GM18520 (cell line): ENCODE data around the gene ARHGEF19.
"Not testable (repeated sequence)": the region's sequence is repeated elsewhere in the genome, so short reads cannot be mapped to it uniquely, and the experiment has no call there.

Experiments used
- ATAC-seq: cut with Tn5 transposase; IDR thresholded peaks from one replicate; pipeline ENCODE4 v1.9.1; 2021; ENCODE audit not compliant: unreplicated experiment

Gene ARHGEF19

GRCh38 chr1:16212251-16212961, at the start of gene ARHGEF19:
Gene ARHGEF19, minus strand, starts transcription at chr1:16212652. Its CDS starts 3,598 bp downstream, at chr1:16209054.
- ATAC-seq: no peak

GRCh38 chr1:16262067-16262466, 49.6 kb upstream of the ARHGEF19 start:
- ATAC-seq: no peak

GRCh38 chr1:16260814-16261213, 48.4 kb upstream of the ARHGEF19 start:
- no peak for ATAC-seq

- no peak for ATAC-seq
Observed at GRCh38 chr1:16258591-16259135, 46.2 kb upstream of the ARHGEF19 start.

GRCh38 chr1:16257968-16258367, 45.5 kb upstream of the ARHGEF19 start:
- ATAC-seq: no peak

- not testable (repeated sequence) for ATAC-seq
Observed at GRCh38 chr1:16257556-16257955, 45.1 kb upstream of the ARHGEF19 start.

GRCh38 chr1:16256478-16256877, 44.0 kb upstream of the ARHGEF19 start:
- no peak for ATAC-seq

GRCh38 chr1:16254263-16254928, 41.9 kb upstream of the ARHGEF19 start:
- ATAC-seq: no peak

- no peak for ATAC-seq
Observed at GRCh38 chr1:16253332-16253922, 41.0 kb upstream of the ARHGEF19 start.

- no peak for ATAC-seq
Observed at GRCh38 chr1:16252912-16253311, 40.5 kb upstream of the ARHGEF19 start.

- ATAC-seq: no peak
Observed at GRCh38 chr1:16251381-16251780, 38.9 kb upstream of the ARHGEF19 start.

- no peak for ATAC-seq
Observed at GRCh38 chr1:16250524-16251251, 38.2 kb upstream of the ARHGEF19 start.

GRCh38 chr1:16249596-16250241, 37.3 kb upstream of the ARHGEF19 start:
- ATAC-seq: no peak

GRCh38 chr1:16248603-16249516, 36.4 kb upstream of the ARHGEF19 start:
- no peak for ATAC-seq

GRCh38 chr1:16248007-16248436, 35.6 kb upstream of the ARHGEF19 start:
- ATAC-seq: no peak

- no peak for ATAC-seq
Observed at GRCh38 chr1:16247441-16247840, 35.0 kb upstream of the ARHGEF19 start.

GRCh38 chr1:16246961-16247360, 34.5 kb upstream of the ARHGEF19 start:
- no peak for ATAC-seq

- ATAC-seq: not testable (repeated sequence)
Observed at GRCh38 chr1:16246239-16246638, 33.8 kb upstream of the ARHGEF19 start.

- ATAC-seq: no peak
Observed at GRCh38 chr1:16245476-16246196, 33.2 kb upstream of the ARHGEF19 start.
